ENCODE measurements around the gene MEGF8.

GRCh38 chr19:42335374-42335936 lies 10.0 kb downstream of the MEGF8 start:
- TF ChIP-seq CTCF (IDR thresholded peaks at IDR 0.05) (no peak), POLR2A (IDR thresholded peaks at IDR 0.05) (no peak)

Measured in breast epithelium (tissue), 3 donors.